ENCODE results near the gene NOP58. TPM values are rescaled to one million over a fixed set of nuclear protein-coding genes. Genes with fewer than 3 reads are reported as not detected.
A peak's percentile ranks its signal among the peaks of the same experiment; 100 is the strongest.
"Not testable (repeated sequence)": the region's sequence is repeated elsewhere in the genome, so short reads cannot be mapped to it uniquely, and the experiment has no call there.

The NOP58 gene
- total RNA-seq, result 10 to 100 TPM; 16.4 to 37.8 (median 28.4) TPM
- long read RNA-seq, partial matches to known transcripts, result 10 of 15 reads
- long read RNA-seq, other reads (novel, unspliced or antisense), result 3 of 15 reads

GRCh38 chr2:202265467-202266277 is at the start of gene NOP58:
Gene NOP58 (plus strand): TSS chr2:202265763. CDS start chr2:202265942, 179 bp downstream.
- H3K27ac ChIP-seq, result peak within 1 kb of the TSS; percentile 95 to 100 (median 99)
- ATAC-seq, result peak; percentile 96 to 98 (median 96)
- intact Hi-C loops (cut with DNase I), result no loop called here

DNA sequence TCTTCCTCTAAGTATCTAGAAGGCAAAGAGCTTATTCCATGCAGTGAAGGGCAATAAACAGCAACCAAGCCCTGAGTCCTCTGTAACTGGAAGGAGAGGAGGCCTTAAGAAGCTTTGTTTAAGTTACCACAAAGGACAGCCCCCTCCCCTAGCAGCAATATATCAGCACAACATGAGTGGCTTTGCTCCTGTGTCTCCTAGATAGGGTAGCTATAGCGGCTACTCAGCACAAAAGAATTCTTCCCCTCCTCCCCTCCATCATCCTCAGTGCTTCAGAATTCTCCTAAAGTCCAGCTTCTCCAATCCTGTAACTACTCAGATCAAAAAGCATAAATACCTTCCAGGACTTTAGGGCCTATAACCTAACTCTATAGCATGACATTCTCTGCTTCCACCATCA is 43.7 kb upstream of the NOP58 start:
- no peaks in the 10 kb centered on the region for H3K9me3 ChIP-seq
- no peak overlapping the region for H3K4me3 ChIP-seq
- ATAC-seq, result no peak
- intact Hi-C loops (cut with DNase I), result no loop called here
- H3K27me3 ChIP-seq, result no peaks in the 10 kb centered on the region
- no peak overlapping the region for H3K27ac ChIP-seq
- no peak for TF ChIP-seq POLR2A (IDR thresholded peaks at IDR 0.05)
- TF ChIP-seq, protein P1, sequence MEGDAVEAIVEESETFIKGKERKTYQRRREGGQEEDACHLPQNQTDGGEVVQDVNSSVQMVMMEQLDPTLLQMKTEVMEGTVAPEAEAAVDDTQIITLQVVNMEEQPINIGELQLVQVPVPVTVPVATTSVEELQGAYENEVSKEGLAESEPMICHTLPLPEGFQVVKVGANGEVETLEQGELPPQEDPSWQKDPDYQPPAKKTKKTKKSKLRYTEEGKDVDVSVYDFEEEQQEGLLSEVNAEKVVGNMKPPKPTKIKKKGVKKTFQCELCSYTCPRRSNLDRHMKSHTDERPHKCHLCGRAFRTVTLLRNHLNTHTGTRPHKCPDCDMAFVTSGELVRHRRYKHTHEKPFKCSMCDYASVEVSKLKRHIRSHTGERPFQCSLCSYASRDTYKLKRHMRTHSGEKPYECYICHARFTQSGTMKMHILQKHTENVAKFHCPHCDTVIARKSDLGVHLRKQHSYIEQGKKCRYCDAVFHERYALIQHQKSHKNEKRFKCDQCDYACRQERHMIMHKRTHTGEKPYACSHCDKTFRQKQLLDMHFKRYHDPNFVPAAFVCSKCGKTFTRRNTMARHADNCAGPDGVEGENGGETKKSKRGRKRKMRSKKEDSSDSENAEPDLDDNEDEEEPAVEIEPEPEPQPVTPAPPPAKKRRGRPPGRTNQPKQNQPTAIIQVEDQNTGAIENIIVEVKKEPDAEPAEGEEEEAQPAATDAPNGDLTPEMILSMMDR (IDR thresholded peaks at IDR 0.05), result no peak
- H3K4me1 ChIP-seq, result no peaks in the 10 kb centered on the region
- DNase-seq, result no peak
- WGBS (ENCODE audit: insufficient coverage, low coverage, low lambda C conversion rate, missing lambda C conversion rate), result no CpG with 5 or more reads among the region's 1 CpG
- H3K36me3 ChIP-seq, result peaks cover 0 to 8% (median 2%) of the 10 kb centered on the region in 4 donors

More at GRCh38 chr2:202265467-202266277, at the start of gene NOP58:
- peak within 1 kb of the TSS; percentile 72 to 83 (median 78) for H3K4me3 ChIP-seq
- peak; percentile 94 for TF ChIP-seq POLR2A (IDR thresholded peaks at IDR 0.05)
- TF ChIP-seq, protein P1 (IDR thresholded peaks at IDR 0.05), result no peak
- no peaks in the 10 kb centered on the region for H3K36me3 ChIP-seq
- H3K4me1 ChIP-seq, result peaks cover 0 to 30% (median 0%) of the 10 kb centered on the region in 4 donors
- no peaks in the 10 kb centered on the region for H3K27me3 ChIP-seq
- 0% methylated on average over 37 of the region's 54 CpGs for WGBS (ENCODE audit: insufficient coverage, low coverage, low lambda C conversion rate, missing lambda C conversion rate)
- H3K9me3 ChIP-seq, result no peaks in the 10 kb centered on the region
- peak; percentile 90 to 95 (median 92) for DNase-seq

- intact Hi-C loops (cut with DNase I), result no loop called here
- peak; percentile 51 to 68 (median 57) for ATAC-seq
- TF ChIP-seq, protein P1 (IDR thresholded peaks at IDR 0.05), result no peak
- TF ChIP-seq POLR2A (IDR thresholded peaks at IDR 0.05), result no peak
- 0% methylated on average over 20 of the region's 30 CpGs for WGBS (ENCODE audit: insufficient coverage, low coverage, low lambda C conversion rate, missing lambda C conversion rate)
- peak overlapping the region; percentile 78 to 91 (median 89) for H3K27ac ChIP-seq
- H3K4me3 ChIP-seq, result peak overlapping the region; percentile 96 to 98 (median 97)
- peak; percentile 24 to 58 (median 51) for DNase-seq
- no peaks in the 10 kb centered on the region for H3K27me3 ChIP-seq
- H3K9me3 ChIP-seq, result no peaks in the 10 kb centered on the region
- no peaks in the 10 kb centered on the region for H3K36me3 ChIP-seq
- peaks cover 0 to 16% (median 7%) of the 10 kb centered on the region in 4 donors for H3K4me1 ChIP-seq
Observed at GRCh38 chr2:202237787-202238233, 27.8 kb upstream of the NOP58 start.

GRCh38 chr2:202238234-202239197 is 27.0 kb upstream of the NOP58 start, which contains the start of gene SUMO1:
Gene SUMO1 (minus strand): TSS chr2:202238597. CDS start chr2:202238451, 146 bp downstream.
- ATAC-seq, result peak; percentile 97 to 98 (median 97)
- 7% methylated on average over 22 of the region's 54 CpGs for WGBS (ENCODE audit: insufficient coverage, low coverage, low lambda C conversion rate, missing lambda C conversion rate)

DNA sequence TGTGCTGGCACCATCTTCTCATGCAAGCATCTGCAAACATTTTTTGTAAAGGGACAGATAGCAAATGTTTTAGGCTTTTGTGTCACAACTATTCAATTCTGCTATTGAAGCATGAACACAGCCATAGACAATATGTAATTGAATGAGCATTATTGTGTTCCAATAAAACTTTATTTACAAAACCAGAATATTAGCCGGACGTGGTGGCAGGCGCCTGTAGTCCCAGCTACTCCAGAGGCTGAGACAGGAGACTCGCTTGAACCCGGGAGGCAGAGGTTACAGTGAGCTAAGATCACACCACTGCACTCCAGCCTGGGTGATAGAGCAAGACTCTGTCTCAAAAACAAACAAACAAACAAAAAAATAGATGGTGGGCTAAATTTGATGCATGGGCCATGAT is 17.9 kb upstream of the NOP58 start:
- ATAC-seq; H3K27ac ChIP-seq; DNase-seq; H3K27me3 ChIP-seq; intact Hi-C loops (cut with DNase I); H3K9me3 ChIP-seq; H3K4me1 ChIP-seq; H3K4me3 ChIP-seq; H3K36me3 ChIP-seq: not testable (repeated sequence)
- 91% methylated on average over 5 of the region's 5 CpGs for WGBS (ENCODE audit: insufficient coverage, low coverage, low lambda C conversion rate, missing lambda C conversion rate)

More at GRCh38 chr2:202238234-202239197, 27.0 kb upstream of the NOP58 start, which contains the start of gene SUMO1:
- Histone ChIP-seq H3K4me3 (peak within 1 kb of the TSS; percentile 96 to 98 (median 97)), H3K4me1 (peaks cover 0 to 16% (median 7%) of the 10 kb centered on the region in 4 donors), H3K9me3 (no peaks in the 10 kb centered on the region), H3K36me3 (no peaks in the 10 kb centered on the region), H3K27me3 (no peaks in the 10 kb centered on the region), H3K27ac (peak within 1 kb of the TSS; percentile 78 to 91 (median 89))
- intact Hi-C loops (cut with DNase I), result no loop called here
- peak; percentile 89 to 94 (median 92) for DNase-seq
- TF ChIP-seq POLR2A (IDR thresholded peaks at IDR 0.05), result peak; percentile 18
- TF ChIP-seq, protein P1 (IDR thresholded peaks at IDR 0.05), result no peak

Measured in right lobe of liver (tissue), 6 donors.